HG02588 (cell line): Measurements from ENCODE around the gene IST1.
"Not testable (repeated sequence)": the region's sequence is repeated elsewhere in the genome, so short reads cannot be mapped to it uniquely, and the experiment has no call there.

ENCODE experiments used
- ATAC-seq: cut with Tn5 transposase; IDR thresholded peaks from one replicate; pipeline ENCODE4 v1.9.1; 2021; ENCODE audit warnings: mild to moderate bottlenecking, moderate library complexity; ENCODE audit not compliant: unreplicated experiment

The IST1 gene

DNA sequence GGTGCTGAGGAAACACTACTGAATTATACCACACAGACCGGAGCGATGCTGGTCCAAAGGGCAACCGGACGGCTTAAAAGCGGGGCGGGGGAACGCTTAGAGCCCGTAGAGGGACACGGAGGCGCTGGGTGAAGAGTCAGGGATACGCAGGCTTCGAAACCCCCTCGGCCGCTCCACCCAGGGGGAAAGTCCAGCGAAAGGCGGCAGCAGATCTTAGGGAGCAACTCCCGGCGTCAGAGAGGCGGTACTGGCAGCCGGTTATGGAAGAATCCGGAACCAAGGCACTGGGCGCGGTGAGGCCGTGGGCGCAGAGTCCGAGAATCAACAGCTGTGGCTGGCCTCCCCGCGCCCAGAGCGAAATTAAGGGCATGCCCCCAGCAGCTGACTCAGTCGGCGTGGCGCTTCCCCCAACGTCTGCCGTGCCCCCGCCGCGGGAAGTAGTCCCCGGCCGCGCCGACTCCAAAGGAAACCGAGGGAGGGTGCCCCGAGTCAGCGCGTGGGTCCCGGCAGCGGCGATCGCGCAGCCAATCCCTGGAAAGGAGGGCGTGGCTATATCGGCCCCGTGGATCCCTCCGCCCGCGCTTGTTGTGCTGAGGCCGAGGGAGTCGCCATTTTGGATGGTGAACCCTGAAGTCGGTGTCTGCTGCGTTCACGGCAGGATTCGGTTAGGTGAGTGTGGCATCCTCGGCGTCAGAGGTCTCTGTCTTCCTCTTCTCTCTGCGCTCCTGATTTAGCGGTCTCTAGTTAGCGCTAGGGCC lies at the start of gene IST1:
Gene IST1, plus strand, starts transcription at position 611 of the 758 bp plus-strand sequence. CDS start 20,110 bp downstream, outside the sequence.
- ATAC-seq, result peak; percentile 78

DNA sequence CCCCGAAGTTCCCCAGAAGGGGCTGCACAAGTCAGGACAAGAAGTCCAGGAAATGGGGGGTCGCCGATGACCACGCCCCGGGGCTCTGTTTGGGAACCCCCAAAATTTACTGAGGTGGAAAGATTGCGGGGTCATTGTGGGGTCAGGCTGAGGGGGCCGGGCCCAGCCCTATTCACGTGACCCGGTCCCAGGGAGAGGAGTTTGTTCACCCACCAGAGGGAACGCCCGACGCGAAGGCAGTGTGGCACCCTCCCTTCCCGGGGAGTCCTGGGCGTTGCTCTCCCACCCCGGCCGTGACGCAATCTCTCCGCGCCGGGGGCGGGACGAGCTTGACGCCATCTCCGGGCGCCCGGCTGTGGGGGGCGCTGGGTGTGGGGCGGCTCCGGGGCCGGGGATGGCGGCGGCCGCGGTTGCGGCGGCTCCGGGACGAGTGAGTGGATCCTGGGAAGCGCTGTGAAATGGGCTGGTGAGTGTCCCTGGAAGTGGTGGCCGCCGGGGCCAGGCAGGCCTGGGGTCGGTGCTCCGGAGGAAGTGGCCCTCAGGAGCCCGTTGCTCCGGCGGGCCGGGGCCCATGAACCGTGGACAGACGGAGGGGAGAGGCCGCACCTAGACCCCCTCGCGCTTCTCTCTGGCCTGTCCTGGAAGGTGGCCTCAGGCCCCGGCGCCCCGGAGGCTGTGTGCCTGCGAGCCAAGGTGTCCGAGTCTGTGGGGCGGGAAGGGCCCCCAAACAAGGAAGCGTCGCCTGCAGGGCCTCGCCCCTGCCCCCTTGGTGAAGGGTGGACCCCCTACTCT lies 49.5 kb upstream of the IST1 start, which contains the start of gene ATXN1L:
Gene ATXN1L, plus strand, starts transcription at position 338 of the 792 bp plus-strand sequence. CDS start 3,765 bp downstream, outside the sequence.
- ATAC-seq, result peak; percentile 67

DNA sequence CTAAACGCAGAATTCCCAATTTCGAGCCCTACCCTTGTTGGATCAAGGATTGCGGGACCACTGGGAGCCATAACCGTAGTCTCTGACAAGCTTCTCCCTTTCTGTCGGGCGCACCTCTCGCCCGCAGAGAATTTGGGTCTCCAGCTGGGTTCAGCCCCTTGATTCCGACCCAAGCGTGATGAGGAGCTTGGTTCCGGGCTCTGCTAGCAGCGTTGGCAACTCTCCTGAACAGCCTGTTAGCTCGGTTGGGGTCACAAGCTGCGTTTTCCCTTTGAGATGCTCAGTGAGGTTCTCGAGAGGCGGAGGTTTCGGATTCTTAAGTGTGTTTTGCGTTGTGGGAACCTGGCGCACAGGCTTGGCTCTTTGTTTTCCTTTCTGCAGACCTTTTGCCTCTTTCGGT lies 48.9 kb upstream of the IST1 start:
- peak; percentile 5 for ATAC-seq

DNA sequence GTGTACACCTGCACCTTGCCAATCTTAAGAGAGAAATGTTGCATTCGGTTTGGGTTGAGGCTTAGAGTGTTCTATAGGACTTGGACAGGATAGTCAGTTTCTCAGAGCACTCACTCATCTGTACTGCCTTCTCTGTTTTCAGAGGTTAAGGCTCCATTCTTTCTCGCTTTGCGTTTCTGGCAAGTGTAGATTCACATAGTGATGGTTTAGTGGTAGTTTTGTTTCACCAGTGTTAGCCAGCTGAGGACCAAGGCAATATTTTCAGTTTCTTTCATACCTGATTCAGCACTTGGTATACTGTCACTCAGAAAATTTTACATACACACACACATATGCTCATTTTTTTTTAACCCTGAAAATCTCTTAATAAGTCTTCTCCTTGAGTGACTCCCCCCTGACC lies 48.2 kb upstream of the IST1 start:
- ATAC-seq, result no peak

DNA sequence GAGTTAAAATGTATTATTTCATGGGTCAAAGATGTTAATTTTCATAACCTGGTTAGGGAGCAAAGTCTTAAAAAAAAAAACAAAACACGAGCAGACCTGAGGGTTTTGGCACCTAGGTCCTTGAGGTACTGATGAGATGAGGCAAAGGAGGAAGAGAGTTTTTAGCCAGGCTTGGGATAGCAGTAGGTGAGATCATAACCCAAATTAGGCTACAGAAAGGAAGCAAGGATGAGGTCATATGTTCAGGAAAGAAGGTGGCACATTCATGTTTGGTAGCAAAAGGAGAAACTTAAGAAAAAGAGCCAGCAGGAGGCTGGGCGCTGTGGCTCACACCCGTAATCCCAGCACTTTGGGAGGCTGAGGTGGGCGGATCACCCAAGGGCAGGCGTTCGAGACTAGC lies 46.7 kb upstream of the IST1 start:
- ATAC-seq, result no peak

DNA sequence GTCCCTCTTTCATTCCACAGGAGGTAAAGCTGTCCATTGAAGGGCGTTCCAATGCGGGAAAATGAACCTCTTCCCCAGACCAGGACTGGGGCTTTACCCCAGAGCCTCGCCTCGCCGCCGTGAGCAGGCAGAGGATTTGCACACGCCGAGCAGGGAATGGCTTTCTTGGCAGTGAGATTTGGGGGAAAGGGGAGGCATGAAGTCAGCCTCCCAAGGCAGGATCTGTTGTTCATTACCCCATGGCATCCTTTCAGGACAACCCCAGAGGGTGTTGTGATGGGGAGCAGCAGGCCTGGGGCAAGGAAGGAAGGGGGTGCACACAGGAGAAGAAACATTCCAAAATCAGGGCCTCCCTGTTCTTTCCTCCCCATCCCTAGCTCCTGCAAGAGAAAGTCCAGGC lies 43.6 kb upstream of the IST1 start:
- no peak for ATAC-seq

DNA sequence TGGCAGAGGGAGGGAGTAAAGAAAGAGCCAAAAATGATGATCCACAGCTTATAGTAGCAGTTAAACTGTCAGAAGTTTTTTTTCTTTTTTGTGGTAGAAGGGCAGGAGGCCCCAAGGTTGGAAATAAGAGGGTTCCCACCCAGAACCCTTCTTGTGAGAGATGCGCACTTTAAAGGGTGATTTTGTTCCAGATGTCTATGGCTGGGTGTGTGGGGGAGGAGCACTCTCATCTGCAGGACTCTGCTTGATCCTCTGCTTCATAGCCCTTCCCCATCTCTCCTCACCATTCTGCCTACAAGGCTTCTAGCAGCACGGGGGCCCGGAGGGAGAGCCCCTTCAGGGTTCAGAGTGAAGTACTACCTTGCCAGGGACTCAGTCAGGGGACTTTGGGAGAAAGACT lies 43.2 kb upstream of the IST1 start:
- ATAC-seq, result no peak

DNA sequence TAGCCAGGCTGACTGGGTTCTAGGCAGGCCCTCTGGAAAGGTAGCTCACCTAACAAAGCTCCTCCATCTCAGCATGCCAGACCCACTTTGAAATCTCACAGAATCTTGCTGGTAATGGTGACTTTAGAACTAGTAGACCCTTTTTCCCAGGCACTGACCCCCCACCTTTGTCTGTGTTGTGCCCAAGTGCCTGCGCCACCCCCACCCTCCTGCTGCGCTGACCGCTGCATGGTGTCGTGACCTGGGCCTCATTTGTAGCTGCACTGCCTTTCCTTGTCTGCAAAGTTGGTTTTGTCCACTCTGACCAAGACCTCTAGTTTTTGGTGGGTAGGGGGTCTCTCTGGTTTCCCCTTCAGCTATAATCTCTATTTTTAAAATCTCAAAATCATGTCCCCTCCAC lies 42.8 kb upstream of the IST1 start:
- no peak for ATAC-seq

DNA sequence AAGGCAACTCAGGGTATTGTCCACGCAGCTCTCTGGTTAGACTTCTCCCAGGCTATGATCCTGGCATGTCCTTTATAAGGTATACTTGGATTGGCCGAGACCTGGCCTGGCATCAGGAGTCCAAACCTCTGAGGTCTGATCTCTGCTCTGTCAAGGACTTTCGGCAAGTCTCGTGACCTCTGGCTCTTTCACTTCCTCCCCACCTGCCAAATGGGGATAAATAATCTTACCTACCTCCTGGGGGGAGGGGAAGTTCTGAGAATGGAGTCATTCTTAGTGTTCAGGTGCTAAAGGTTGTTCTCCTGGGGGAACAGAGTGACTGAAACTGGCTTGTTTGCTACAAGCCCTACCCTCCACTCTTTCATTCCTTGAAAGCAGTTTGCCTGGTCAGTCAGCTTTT lies 41.9 kb upstream of the IST1 start:
- ATAC-seq, result peak; percentile 52

DNA sequence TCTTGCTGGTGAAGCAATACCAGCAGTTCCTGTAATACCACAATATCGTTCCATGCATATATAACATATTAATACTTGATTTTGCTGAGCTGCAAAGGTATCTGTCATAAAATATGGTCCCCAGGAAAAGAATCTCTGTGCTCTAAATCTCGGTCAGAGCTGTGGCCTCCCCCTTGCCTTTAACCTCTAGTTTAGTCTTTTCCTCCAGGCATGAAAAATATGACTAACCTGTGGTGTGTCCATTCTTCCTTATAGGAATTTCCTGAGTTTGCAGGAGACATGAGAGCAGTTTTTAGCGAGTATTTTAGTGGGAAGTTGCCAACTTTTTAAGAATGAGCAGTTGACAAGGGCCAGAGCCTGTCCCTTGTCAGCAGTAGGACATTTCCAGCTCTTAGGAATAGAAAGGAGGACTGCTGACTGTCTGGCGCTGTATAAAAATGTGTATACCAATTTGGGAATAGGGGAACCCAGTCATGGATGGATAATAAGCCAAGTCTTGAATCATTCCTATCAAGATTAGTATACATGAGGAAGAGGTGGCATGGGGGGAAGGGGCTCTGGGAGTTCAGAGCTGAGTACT lies 40.9 kb upstream of the IST1 start:
- ATAC-seq, result no peak

DNA sequence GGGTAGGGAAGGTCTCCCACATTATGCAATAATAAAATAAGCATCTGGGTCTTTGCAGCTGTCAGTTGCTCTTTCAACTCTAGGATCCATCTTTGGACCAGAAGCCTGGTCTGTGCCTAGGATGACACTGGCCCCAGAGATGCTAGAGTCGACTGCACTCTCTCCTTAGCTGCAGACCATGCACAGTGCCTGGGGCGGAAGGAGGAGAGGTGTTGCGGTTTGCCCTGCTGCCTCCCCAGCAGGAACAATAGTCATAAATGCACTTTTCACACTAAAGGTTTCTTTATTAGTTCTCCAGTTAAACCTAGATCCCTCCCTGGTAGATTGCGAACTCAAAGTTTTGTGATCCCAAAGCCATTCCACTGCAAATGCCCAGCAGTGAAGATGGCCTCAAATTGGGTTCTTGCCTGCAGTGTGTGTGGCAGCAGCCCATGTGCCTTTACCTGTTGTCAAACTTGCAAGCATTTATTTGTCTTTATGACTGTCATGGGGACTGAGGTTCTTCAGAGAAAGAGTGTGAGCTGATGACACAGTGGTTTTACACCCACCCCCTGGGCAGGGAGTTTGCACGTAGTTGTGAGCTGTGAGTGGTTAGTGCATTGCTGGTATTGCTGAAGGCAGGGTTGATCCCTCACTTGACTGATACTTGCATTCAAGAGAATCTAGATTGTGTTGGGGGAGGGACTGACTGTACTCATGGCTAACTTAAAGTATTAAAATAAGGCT lies 39.2 kb upstream of the IST1 start:
- ATAC-seq, result no peak

DNA sequence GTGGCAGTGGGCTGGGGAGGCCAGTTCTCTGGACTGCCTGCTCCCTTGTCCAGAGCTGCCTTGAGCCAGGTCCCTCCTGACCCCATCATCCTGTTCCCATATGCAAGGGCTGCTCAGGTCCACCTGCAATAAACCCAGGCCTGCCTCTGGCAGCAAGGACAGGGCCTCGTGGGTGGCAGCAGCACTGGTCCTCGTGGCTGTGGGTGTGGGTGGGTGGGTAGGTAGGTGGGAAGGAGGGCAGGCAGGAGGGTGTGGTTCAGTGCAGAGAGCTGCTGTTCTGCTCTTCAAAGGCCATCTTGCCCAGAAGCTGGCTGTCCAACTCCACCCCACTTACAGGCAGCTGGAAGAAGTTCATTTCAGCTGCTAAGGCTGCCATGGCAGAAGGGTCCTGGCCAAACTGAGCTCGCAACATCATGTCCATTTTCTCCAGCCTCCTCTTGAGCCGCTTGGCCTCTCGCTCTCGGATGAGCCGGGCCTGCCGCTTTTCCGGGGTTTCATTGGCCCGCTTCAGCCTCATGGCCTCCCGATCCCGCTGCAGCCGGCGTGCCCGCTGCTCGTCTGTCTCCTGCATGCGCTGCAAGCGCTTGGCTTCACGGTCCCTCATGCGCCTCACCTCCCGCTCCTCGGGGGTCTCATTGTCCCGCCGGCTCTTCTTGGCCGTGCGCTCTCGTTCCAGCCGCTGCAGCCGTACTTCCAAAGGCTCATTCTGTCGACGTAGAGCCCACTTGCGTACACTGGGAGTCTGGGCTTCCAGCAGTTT lies 35.4 kb upstream of the IST1 start:
- ATAC-seq, result no peak

DNA sequence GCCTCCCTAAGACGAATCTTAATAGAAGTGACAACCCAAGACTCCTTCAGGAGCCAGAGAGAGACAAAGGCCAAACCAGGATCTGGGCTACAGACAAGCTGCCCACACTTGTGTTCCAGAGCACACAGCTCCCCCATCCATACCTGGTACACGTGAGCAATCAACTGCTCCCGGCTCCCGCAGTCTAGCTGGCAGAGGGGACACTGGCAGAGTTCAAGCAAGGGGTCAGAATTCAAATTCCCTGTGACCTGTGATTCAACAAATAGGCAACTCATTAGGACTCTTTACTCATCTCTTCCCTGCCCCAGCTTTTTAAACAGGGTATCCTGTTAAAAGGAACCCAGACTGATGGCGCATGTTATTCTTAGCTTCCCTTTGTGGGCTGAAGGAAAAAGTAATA lies 31.3 kb upstream of the IST1 start:
- no peak for ATAC-seq

DNA sequence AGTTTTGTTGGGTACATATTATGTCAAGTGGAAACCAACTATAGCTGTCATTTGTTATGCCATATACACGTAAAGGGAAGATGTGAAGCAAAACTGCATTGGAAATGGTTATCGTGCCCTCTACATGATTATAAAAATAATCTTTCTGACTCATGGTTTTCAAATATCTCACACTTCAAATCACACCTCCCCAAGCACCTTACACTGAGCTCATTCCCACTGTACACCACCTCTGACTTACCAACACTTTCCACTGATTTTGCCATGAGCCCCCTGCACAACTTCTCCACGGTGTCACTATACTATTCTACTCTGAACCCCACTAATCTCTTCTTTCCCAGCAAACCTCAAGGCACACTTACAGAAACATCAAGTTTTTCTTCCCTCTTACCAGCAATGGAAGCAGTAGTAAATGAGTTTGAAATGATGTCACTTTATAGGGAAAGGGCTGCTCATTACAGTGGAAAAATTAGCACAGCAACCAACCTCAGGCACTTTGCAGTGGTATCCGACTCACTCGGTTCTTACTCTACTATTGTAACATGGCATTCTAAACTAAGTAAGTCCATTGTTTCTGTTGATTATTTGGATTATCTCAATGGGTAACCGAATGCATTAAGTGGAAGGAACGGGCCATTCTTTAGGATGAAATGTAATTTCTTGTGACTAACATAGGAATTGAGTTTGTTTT lies 30.0 kb upstream of the IST1 start:
- ATAC-seq, result no peak

DNA sequence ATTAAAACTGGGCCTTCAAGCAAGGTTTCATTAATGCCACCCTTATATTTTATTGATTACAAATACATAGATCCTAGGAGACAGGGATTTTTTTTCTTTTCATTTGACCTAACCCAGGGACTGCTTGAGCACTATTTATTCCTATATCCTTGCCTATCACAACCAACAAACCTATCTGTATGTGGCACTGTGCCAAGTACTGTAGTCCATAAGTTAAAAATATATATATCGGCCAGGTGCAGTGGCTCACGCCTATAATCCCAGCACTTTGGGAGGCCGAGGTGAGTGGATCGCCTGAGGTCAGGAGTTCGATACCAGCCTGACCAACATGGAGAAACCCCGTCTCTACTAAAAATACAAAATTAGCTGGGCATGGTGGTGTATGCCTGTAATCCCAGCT lies 28.2 kb upstream of the IST1 start:
- ATAC-seq, result not testable (repeated sequence)

DNA sequence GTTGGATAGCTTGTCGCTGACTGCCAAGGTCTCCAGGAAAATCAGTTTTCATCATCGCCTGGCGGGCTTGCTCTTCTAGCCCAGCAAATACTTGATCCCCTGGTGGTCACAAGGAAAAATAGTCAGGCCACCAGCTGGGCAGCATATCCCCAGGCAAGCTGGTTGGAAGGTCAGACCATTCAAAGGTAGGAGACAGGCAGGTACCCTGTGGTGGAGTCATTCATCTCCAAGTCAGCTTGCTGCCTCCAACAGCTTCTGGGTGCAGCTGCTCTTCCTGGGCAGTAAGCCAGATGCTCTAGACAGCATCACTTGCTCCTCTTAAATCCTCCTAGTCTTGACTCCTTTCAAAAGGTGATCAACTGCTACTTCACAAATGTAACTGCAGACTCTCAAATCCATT lies 27.4 kb upstream of the IST1 start:
- no peak for ATAC-seq

DNA sequence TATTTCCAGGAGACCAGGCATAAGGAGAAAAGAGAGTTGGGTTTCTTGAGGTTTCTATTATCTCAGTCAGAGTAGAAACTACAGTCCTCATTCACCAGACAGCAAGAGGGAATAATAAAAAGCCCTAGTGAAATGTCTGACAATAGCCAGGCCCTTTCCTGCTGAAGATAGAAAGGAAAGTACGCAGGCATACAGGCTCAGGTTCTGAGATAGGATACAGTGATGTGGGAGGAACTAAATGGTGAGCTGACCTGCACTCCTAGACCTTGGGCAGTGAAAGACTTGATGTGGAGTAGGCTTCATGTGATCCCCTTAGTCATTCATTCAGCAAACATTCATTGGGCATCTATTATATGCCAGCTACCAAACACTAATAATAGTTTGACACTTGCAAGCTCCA lies 26.2 kb upstream of the IST1 start:
- no peak for ATAC-seq

DNA sequence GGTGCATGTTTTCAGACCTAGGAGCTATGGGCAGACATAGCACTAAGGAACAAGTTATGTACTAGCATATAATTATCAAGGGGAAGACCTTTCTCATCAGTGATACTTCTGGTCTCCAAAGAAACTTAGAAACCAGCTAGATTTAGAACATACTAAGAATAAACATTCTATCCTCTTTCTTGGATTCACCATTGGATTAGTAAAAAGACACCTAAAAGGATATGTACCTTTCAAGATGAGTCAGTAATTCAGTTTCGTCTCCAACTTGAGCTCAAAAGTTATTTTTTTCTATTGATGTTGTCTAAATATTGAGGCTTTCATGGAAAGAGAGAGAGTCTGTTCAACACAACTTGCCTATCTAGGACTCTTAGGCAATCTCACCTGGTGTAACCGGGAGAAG lies 24.5 kb upstream of the IST1 start:
- no peak for ATAC-seq

DNA sequence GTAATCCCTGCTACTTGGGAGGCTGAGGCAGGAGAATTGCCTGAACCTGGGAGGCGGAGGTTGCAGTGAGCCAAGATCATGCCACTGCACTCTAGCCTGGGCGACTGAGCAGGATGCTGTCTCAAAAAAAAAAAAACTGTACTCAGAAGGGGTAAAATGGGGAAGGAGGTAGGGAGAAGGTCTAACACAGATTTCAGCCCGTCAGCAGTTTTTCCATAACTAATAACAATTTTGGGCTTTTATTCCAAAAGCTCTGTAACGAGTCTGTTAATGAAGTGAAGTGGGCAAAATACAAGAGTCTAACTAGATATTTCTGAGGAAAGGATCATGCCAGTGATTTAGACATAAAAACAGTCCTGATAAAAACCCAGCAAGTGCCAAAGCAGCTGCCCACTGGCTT lies 22.1 kb upstream of the IST1 start:
- no peak for ATAC-seq

DNA sequence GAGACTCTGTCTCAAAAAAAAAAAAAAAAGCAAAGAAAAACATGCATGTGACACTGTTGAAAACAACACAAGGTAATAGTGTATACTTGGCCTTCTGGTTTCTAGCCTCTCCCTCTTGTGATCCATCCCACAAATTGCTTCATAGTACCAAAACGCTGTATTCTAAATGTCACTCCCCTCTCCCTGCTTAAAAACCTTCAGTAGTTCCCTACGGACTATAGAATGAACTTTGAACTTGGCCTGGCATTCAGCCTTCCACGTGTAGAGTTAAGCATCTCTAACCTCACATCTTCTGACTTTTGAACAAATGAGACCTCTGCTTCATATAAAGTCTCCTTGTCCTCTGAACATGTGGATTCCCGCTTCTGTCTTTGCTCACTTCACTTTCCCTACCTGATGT lies 16.4 kb upstream of the IST1 start:
- no peak for ATAC-seq
